AG20443 (cell line): Measurements from ENCODE around the gene UBE4B.

Experiments used
- DNase-seq: peaks from one replicate; pipeline ENCODE4 v3.0.0; 2012; ENCODE audit warnings: low spot score, mixed read lengths

UBE4B gene

GRCh38 chr1:10042746-10043145, 10.0 kb downstream of the UBE4B start:
- DNase-seq, result no peak

DNA sequence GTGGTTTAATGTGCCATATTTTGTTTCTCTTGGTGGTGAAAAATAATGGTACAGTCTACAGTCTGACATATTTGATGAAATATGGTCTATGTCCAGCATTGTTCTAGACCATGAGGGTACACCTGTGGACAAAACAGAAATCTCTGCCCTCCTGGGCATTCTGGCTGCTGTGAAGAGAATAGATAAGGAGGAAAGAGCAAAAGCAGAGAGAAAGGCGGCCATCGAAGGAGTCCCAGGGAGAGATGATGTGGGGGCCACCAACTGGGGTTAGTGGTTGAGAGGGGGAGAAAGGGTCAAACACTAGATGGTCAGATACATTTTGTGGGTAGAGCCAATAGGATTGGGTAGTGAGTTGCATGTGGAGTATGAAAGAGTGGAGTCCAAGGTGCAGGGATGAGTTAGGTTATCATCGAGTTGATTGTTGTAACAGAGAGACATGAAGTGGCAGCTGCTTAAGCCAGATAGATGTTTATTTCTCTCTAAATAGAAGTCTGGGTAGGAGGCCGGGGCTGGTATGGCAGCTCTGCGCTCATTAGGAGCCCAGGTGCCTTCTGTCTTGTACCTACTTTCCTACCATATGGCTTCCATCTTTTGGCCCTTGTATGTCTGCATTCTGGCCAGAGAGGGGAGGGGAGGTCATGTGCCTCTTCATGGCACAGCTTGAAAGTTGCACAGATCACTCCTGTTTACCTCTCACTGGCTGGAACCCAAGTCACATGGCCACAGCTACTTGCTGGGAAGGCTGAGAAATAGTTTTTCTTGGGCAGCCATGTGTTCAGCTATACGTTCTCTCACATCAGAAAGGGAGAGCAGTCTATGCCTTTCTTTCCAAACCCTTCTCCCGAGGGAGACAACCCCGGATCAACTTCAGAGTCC, 13.0 kb downstream of the UBE4B start:
- DNase-seq, result no peak

- peak; percentile 32 for DNase-seq
Measured at GRCh38 chr1:10046356-10047085, 13.8 kb downstream of the UBE4B start.

DNA sequence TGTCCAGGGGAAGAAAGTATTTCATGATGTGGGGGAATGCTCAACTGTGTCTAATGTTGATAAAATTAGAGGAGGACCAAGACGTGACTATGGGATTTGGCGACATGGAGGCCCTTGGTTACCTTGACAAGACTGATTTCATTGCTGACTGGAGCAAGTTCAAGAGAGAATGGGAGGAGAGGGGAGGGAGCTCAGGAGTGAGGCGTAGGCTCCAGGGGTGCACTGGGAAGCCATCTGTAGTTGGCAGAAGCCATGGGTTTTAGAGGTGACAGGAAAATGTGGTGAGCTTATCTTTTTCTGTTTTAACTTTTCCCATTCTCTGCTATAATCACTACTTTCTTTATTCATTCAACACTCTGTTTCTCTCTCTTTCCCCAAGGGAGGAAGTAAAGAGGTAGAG, 15.8 kb downstream of the UBE4B start:
- DNase-seq, result no peak

DNA sequence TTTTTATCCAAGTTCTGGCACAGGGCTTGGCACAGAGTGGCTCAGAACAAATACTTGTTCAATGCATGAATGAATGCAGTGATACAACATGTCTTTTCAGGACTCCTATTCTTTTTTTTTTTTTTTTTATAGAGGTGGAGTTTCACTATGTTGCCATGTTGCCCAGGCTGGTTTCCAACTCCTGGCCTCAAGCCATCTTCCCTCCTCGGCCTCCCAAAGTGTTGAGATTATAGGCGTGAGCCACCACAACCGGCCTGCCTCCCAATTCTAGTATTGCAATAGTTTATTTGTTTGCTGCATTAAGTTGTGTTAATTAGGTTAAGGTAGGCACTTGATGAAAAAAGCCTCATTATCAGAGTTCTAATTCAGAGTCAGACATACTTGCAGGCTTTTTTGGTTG, 17.9 kb downstream of the UBE4B start:
- DNase-seq, result no peak

DNA sequence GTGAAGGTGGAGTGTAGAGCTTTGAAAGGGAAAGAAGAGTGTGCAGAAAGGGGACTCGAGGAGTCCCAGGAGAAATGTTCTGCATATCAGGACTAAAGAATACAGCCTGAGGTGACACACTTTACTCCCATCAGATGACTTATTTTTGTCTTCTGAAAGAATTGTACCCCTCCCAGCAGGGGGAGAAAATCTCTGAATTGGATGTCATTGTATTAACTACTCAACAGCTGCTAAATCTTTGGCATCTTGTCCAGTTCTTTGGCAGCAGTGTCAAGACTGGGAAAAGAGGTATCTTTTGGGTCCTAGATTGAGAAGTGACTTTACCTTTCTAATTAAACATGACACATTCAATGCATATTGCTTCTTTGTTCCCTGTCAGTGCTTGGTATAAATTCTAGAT, 18.9 kb downstream of the UBE4B start:
- no peak for DNase-seq

DNA sequence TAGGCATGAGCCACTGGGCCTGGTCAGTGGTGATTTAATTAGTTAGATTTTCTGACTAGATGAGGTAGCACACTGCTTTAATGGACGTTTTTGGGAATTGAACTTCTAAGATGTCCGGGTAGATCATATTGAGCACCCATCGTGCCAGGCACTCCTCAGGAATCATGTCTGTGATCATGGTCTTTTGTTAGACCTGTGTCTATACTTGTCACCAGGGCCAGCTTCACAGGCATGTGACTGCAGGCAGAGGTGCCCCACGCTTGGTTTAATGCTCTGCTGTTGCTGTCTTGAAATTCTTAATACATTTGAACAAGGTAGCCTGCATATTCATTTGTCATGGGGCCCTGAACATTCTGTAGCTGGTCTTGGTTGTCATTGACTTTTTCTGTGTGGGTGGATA, 19.6 kb downstream of the UBE4B start:
- no peak for DNase-seq

GRCh38 chr1:10054465-10054864, 21.7 kb downstream of the UBE4B start:
- no peak for DNase-seq

DNA sequence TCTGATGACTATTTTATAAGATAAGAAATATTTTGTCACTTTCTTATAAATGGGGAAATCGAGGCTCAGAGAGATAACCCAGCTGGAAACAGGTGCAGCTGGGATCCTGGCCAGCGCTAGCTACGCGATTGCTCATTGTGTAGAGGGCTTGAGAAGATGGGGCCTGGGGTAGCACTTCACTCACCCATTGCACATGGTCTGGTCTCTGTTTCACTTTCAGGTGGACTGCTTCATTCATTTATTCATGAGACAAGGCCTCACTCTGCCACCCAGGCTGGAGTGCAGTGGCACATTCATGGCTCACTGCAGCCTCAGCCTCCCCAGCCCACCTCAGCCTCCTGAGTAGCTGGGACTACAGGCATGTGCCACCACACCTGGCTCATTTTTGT, 23.8 kb downstream of the UBE4B start:
- no peak for DNase-seq

GRCh38 chr1:10057343-10057742, 24.6 kb downstream of the UBE4B start:
- no peak for DNase-seq

- DNase-seq, result no peak
Measured at GRCh38 chr1:10057796-10058195, 25.0 kb downstream of the UBE4B start.

DNA sequence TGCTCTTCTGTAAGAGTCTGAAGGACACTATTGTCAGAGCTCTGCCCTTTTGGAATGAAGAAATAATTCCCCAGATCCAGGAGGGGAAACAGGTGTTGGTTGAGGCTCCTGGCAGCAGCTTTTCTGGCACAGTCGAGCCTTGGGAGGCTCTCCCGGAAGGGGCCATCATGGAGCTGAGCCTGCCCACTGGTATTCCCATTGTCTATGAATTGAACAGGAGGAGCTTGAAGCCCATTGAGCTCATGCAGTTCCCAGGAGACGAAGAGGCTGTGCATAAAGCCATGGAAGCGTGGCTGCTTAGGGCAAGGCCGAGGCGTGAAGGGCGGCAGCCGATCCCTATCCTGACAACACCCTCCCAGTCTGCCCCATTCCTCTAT, 26.6 kb downstream of the UBE4B start:
- DNase-seq, result no peak

- no peak for DNase-seq
Measured at GRCh38 chr1:10060311-10061100, 27.7 kb downstream of the UBE4B start.

DNA sequence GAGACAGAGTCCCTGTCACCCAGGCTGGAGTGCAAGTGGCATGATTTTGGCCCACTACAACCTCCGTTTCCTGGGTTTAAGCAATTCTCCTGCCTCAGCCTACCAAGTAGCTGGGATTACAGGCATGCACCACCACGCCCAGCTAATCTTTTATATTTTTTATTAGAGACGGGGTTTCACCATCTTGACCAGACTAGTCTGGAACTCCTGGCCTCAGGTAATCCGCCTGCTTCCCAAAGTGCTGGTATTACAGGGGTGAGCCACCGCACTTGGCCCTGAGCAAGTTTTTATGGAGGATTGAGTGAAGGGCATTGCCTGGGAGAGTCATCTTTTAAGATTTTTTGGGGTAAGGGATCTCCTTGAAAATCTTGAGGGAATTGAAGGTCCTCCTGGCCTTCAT, 28.5 kb downstream of the UBE4B start:
- DNase-seq, result no peak

DNA sequence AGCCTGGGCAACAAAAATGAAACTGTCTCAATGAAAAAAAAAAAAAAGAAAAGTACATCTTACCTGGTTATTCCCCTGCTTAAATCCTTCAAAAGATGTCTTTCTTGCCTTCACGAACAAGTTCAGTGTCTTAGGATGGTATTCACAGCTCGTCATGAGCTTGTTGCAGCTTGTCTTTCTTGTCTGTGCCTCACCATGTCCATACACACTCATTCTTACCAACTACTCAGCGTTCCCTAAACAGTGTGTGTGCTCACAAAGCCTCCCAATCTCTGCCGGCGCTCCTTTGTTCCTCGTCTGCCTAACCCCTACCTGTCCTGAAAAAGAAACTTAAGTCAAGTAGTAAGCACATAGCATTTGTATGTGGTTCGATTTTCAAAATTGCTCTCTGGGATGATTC, 31.1 kb downstream of the UBE4B start:
- DNase-seq, result no peak

GRCh38 chr1:10064416-10065343, 31.9 kb downstream of the UBE4B start:
- no peak for DNase-seq

- DNase-seq, result no peak
Measured at GRCh38 chr1:10065344-10065685, 32.6 kb downstream of the UBE4B start.

GRCh38 chr1:10065760-10066159, 33.0 kb downstream of the UBE4B start:
- DNase-seq, result no peak

DNA sequence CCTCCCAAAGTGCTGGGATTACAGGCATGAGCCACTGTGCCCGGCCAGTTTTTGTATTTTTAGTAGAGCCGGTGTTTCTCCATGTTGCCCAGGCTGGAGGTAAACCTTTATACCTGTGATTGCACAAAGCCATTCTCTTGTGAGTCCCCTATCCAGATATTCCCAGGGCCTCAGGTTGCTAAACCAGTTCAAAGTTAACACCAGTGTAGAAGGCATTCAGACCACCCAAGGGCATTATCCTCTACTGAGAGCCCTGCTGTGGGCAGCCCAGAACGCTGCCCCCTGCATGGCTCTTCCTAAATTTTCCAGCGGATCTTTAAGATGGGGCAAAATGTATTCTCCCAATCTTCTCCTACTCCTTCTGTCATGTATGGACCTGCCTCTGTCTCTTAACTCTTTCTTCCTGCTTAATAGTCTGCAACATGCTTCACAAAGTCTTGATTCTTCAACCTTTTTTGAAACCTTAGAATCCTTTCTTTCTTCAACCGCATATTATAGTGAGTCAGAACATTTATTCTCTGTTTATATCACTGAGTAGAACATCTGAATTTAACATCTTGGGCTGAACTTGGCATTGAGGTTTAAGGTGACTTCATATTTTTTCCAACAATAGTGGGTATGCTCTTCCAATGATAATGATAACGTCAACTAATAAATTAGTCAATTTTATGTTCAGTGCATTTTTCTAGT, 36.0 kb downstream of the UBE4B start:
- DNase-seq, result no peak

DNA sequence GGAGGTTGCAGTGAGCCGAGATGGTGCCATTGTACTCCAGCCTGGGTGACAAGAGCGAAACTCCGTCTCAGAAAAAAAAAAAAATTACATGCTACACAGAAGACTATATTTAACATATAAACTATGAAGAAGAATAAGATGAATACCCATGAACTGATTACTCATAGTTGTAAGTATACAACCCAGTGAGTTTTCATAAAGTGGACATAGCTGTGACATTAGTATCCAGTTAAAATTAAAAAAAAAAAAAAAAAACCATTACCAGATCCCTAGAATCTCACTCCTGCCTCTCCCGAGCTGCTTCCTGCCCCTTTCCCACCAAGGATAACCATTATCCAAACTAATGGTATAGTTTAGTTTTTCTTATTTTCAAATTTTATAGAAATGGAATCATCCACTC, 37.4 kb downstream of the UBE4B start:
- DNase-seq, result no peak

- no peak for DNase-seq
Measured at GRCh38 chr1:10071640-10072039, 38.9 kb downstream of the UBE4B start.
